Osteoblast (primary cell): ENCODE data around the gene C2orf74. TPM values are rescaled to one million over a fixed set of nuclear protein-coding genes. Genes with fewer than 3 reads are reported as not detected.

Source experiments
- DNase-seq: peaks from one replicate; pipeline ENCODE4 v3.0.0; 2011; ENCODE audit warnings: low spot score, mixed read lengths; ENCODE audit not compliant: insufficient read length; ENCODE audit errors: missing footprints
- H2AFZ ChIP-seq: 2 replicates; pipeline ENCODE4 v1.6.0; 2011; ENCODE audit warnings: mild to moderate bottlenecking, low read length
- H3K27ac ChIP-seq: 2 replicates; pipeline ENCODE4 v1.5.1; 2011; ENCODE audit warnings: mild to moderate bottlenecking, low read depth, low read length, moderate library complexity
- H3K27me3 ChIP-seq: 2 replicates; pipeline ENCODE4 v1.6.0; 2012; ENCODE audit warnings: mild to moderate bottlenecking, control low read depth, inconsistent platforms, low read length, moderate library complexity; ENCODE audit not compliant: insufficient read depth
- H3K36me3 ChIP-seq: 2 replicates; pipeline ENCODE4 v1.5.1; 2011; ENCODE audit warnings: mild to moderate bottlenecking, low read length, control low read depth, moderate library complexity; ENCODE audit not compliant: insufficient read depth
- H3K4me1 ChIP-seq: 2 replicates; pipeline ENCODE4 v1.5.1; 2011; ENCODE audit warnings: mild to moderate bottlenecking, low read length, control low read depth, moderate library complexity; ENCODE audit not compliant: insufficient read depth
- H3K4me2 ChIP-seq: 2 replicates; pipeline ENCODE4 v1.6.0; 2011; ENCODE audit warnings: mild to moderate bottlenecking, low read length; ENCODE audit not compliant: insufficient read depth
- H3K4me3 ChIP-seq: fragments of 200-600 bp; sonication (generic); 3 replicates; pipeline ENCODE4 v1.5.1; 2012; ENCODE audit warnings: mild to moderate bottlenecking, low read length, inconsistent platforms; ENCODE audit not compliant: insufficient read depth
- H3K79me2 ChIP-seq: 2 replicates; pipeline ENCODE4 v1.6.0; 2012; ENCODE audit warnings: mild to moderate bottlenecking, low read length, control low read depth, inconsistent platforms; ENCODE audit not compliant: insufficient read depth
- H3K9me3 ChIP-seq: 2 replicates; pipeline ENCODE4 v1.5.1; 2011; ENCODE audit warnings: low read depth, low read length, control low read depth
- H4K20me1 ChIP-seq: 2 replicates; pipeline ENCODE4 v1.6.0; 2012; ENCODE audit warnings: mild to moderate bottlenecking, low read length, control low read depth; ENCODE audit not compliant: insufficient read depth
- total RNA-seq: library from RNA; depleted of rRNA; stranded (reverse); fragments of >200 nt; gene quantifications from 2 replicates; pipeline ENCODE4 v1.2.3, GENCODE V29; 2012
- TF ChIP-seq, protein P1 (sequence below): IDR thresholded peaks from 2 replicates; pipeline ENCODE4 v1.5.1; 2011; ENCODE audit warnings: mild to moderate bottlenecking, low read depth, low read length, moderate library complexity; ENCODE audit errors: extremely low read depth

The C2orf74 gene
- total RNA-seq, 1 donor: 6.2 TPM

GRCh38 chr2:61135510-61135909, 26.5 kb upstream of the C2orf74 start:
- no peak overlapping the region for H3K4me3 ChIP-seq
- no peaks in the 10 kb centered on the region for H3K79me2 ChIP-seq
- H3K27me3 ChIP-seq: no peaks in the 10 kb centered on the region
- H3K27ac ChIP-seq: no peak overlapping the region
- H4K20me1 ChIP-seq: no peaks in the 10 kb centered on the region
- no peaks in the 10 kb centered on the region for H3K4me1 ChIP-seq
- no peak overlapping the region for H2AFZ ChIP-seq
- H3K36me3 ChIP-seq: no peaks in the 10 kb centered on the region
- TF ChIP-seq, protein P1, sequence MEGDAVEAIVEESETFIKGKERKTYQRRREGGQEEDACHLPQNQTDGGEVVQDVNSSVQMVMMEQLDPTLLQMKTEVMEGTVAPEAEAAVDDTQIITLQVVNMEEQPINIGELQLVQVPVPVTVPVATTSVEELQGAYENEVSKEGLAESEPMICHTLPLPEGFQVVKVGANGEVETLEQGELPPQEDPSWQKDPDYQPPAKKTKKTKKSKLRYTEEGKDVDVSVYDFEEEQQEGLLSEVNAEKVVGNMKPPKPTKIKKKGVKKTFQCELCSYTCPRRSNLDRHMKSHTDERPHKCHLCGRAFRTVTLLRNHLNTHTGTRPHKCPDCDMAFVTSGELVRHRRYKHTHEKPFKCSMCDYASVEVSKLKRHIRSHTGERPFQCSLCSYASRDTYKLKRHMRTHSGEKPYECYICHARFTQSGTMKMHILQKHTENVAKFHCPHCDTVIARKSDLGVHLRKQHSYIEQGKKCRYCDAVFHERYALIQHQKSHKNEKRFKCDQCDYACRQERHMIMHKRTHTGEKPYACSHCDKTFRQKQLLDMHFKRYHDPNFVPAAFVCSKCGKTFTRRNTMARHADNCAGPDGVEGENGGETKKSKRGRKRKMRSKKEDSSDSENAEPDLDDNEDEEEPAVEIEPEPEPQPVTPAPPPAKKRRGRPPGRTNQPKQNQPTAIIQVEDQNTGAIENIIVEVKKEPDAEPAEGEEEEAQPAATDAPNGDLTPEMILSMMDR: peak; percentile 57
- H3K9me3 ChIP-seq: no peaks in the 10 kb centered on the region
- no peak overlapping the region for H3K4me2 ChIP-seq
- DNase-seq: peak; percentile 62

- Histone ChIP-seq H3K4me1 (no peaks in the 10 kb centered on the region), H4K20me1 (no peaks in the 10 kb centered on the region), H3K9me3 (no peaks in the 10 kb centered on the region), H3K4me3 (no peak overlapping the region), H3K27ac (no peak overlapping the region), H3K36me3 (peaks cover 6% of the 10 kb centered on the region), H3K4me2 (no peak overlapping the region), H2AFZ (no peak overlapping the region), H3K79me2 (no peaks in the 10 kb centered on the region), H3K27me3 (no peaks in the 10 kb centered on the region)
- TF ChIP-seq, protein P1: no peak
- no peak for DNase-seq
Observed at GRCh38 chr2:61138859-61139258, 23.1 kb upstream of the C2orf74 start.

- H3K36me3 ChIP-seq: peaks cover 6% of the 10 kb centered on the region
- no peak for DNase-seq
- no peak overlapping the region for H3K27ac ChIP-seq
- H3K4me1 ChIP-seq: peaks cover 9% of the 10 kb centered on the region
- H3K9me3 ChIP-seq: no peaks in the 10 kb centered on the region
- no peak overlapping the region for H2AFZ ChIP-seq
- TF ChIP-seq, protein P1: no peak
- no peak overlapping the region for H3K4me2 ChIP-seq
- no peak overlapping the region for H3K4me3 ChIP-seq
- H3K27me3 ChIP-seq: no peaks in the 10 kb centered on the region
- H4K20me1 ChIP-seq: no peaks in the 10 kb centered on the region
- peaks cover 8% of the 10 kb centered on the region for H3K79me2 ChIP-seq
Observed at GRCh38 chr2:61141151-61141550, 20.8 kb upstream of the C2orf74 start.

GRCh38 chr2:61144697-61145268, 17.2 kb upstream of the C2orf74 start:
- Histone ChIP-seq H3K36me3 (peaks cover 14% of the 10 kb centered on the region), H3K4me1 (peaks cover 9% of the 10 kb centered on the region), H4K20me1 (no peaks in the 10 kb centered on the region), H3K27ac (peak overlapping the region; percentile 85), H3K79me2 (peaks cover 8% of the 10 kb centered on the region), H3K27me3 (no peaks in the 10 kb centered on the region), H3K4me2 (peak overlapping the region; percentile 98), H3K4me3 (peak overlapping the region; percentile 94), H3K9me3 (no peaks in the 10 kb centered on the region), H2AFZ (peak overlapping the region; percentile 99)
- TF ChIP-seq, protein P1: no peak
- peak; percentile 96 for DNase-seq
